ENCODE measurements around the gene STOX1. TPM values are rescaled to one million over a fixed set of nuclear protein-coding genes. Genes with fewer than 3 reads are reported as not detected.

STOX1 gene
- total RNA-seq, 1 experiment from 2014 or later = 5.9 TPM

DNA sequence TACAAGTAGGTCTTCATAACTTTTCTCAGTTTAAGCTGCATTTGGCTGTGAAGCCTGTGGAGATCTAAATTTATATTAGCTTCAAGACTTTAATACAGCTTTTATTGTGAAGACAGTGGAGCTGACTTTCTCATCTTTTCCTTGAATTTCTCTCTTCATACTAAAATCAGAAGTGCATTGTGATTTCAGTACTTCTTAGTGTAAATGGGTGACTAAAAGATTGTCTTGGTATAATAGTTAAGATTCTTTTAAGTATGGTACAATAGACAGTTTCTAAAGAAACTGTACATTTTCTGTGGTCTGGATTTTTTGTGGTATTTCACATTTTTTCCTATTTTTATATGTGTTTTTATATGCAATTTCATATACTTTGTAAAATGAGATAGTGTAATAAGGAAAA, 107.7 kb downstream of the STOX1 start (continued):
- no peak for TF ChIP-seq SIN3A (IDR thresholded peaks at IDR 0.05; ENCODE audit: low read depth)
- TF ChIP-seq POLR2AphosphoS5 (IDR thresholded peaks at IDR 0.05; ENCODE audit: low read depth, low read length) = no peak
- no peak for TF ChIP-seq CBX3 (IDR thresholded peaks at IDR 0.05; ENCODE audit: low read depth)

DNA sequence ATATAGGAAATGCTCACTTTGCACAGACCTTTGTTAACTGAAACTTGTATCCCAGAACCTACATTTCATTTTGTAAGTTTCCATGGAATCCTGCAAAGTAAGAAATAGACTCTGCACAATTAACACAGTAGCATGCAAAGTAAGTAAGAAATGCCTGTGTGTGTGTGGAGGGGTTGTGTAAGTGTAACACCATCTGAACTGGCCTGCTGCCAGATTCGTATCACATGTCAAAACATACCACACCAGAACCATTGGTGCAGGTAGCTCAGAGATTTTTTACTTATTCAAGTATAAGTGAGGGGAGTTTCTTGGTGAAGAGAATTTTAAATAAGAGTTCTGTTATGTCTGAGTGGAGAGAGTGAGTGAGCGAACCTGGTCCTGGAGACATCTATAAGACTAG, 110.8 kb downstream of the STOX1 start:
- intact Hi-C loops (cut with micrococcal nuclease) = no loop called here
- ChIA-PET CTCF (no interaction called here), POLR2A (no interaction called here), RAD21 (ENCODE audit: low non-redundant PET in 1 of 2, low total read pairs in 2 of 2, uncharacterized antibody in 2 of 2, unreplicated experiment in 2 of 2) (no interaction called here)
- Histone ChIP-seq H2AFZ (ENCODE audit: low read depth, low read length, poor library complexity, severe bottlenecking) (no peak overlapping the region), H3K9me3 (ENCODE audit: control insufficient read depth in 1 of 2, insufficient read depth in 1 of 2, low read depth in 1 of 2, low read length in 2 of 2) (no peaks in the 10 kb centered on the region), H3K4me3 (replicated peaks in 1 of 2; ENCODE audit: low read depth in 1 of 2, low read length in 2 of 2) (no peak overlapping the region), H3K79me2 (ENCODE audit: insufficient read depth, low read length) (no peaks in the 10 kb centered on the region), H3K4me1 (ENCODE audit: control insufficient read depth in 1 of 2, insufficient read depth in 2 of 2, low read length in 2 of 2) (no peaks in the 10 kb centered on the region), H3K27ac (ENCODE audit: low read depth, low read length) (no peak overlapping the region), H3K9ac (ENCODE audit: low read length) (no peak overlapping the region), H3K36me3 (ENCODE audit: control insufficient read depth in 1 of 2, insufficient read depth in 2 of 2, low read length in 2 of 2) (peaks cover 5 to 8% of the 10 kb centered on the region in 2 experiments; a peak in 3 of 4 replicates), H3K4me2 (ENCODE audit: low read length) (no peak overlapping the region), H4K20me1 (ENCODE audit: insufficient read depth) (no peaks in the 10 kb centered on the region), H3K27me3 (ENCODE audit: insufficient read depth, low read length) (no peaks in the 10 kb centered on the region), H3K9me2 (ENCODE audit: insufficient read depth) (no peaks in the 10 kb centered on the region)
- no peak for ATAC-seq
- BruUV-seq (replicated peaks) = no TSS peak
- no peak for DNase-seq (ENCODE audit: low read depth, low spot score)
- TF ChIP-seq ATF3 (IDR thresholded peaks at IDR 0.05) (no peak), POLR2AphosphoS5 (IDR thresholded peaks at IDR 0.05; ENCODE audit: low read depth, low read length) (no peak), EGR1 (IDR thresholded peaks at IDR 0.05; ENCODE audit: low read depth) (no peak), YY1 (IDR thresholded peaks at IDR 0.05; ENCODE audit: extremely low read depth, insufficient replicate concordance, low read depth, low read length) (no peak), FOSL1 (IDR thresholded peaks at IDR 0.05; ENCODE audit: low read depth) (no peak), EZH2phosphoT487 (IDR thresholded peaks at IDR 0.05; ENCODE audit: borderline replicate concordance) (no peak), CEBPB (IDR thresholded peaks at IDR 0.05; ENCODE audit: low read depth) (no peak), SIN3A (IDR thresholded peaks at IDR 0.05; ENCODE audit: low read depth) (no peak), ZNF274 (IDR thresholded peaks at IDR 0.05; ENCODE audit: low read depth, low read length) (no peak), SRF (IDR thresholded peaks at IDR 0.05; ENCODE audit: low read depth) (no peak), CTCF (IDR thresholded peaks at IDR 0.05 in 2 of 3, conservative IDR thresholded peaks at IDR 0.05 in 1 of 3; ENCODE audit: borderline replicate concordance in 1 of 3, insufficient read depth in 1 of 3, low read depth in 2 of 3, low read length in 2 of 3) (no peak), CBX3 (IDR thresholded peaks at IDR 0.05; ENCODE audit: low read depth) (no peak), REST (IDR thresholded peaks at IDR 0.05; ENCODE audit: low read depth) (no peak), EZH2 (IDR thresholded peaks at IDR 0.05) (no peak), RAD21 (IDR thresholded peaks at IDR 0.05; ENCODE audit: low read depth) (no peak), POLR2A (IDR thresholded peaks at IDR 0.05; ENCODE audit: borderline replicate concordance, extremely low read depth, insufficient read depth, insufficient read length) (no peak), TCF7L2 (IDR thresholded peaks at IDR 0.05; ENCODE audit: borderline replicate concordance, extremely low read depth, insufficient read depth, insufficient read length) (no peak)

Data from HCT116 (cell line).